Endothelial cell of umbilical vein (primary cell): ENCODE data around the gene PMIS2.

Experiments
- MYC ChIP-seq: IDR thresholded peaks from one replicate; pipeline ENCODE4 v1.6.1; 2011; ENCODE audit warnings: mild to moderate bottlenecking, low read depth, low read length
- POLR2A ChIP-seq: IDR thresholded peaks from 2 replicates; pipeline ENCODE4 v1.6.1; 2012; ENCODE audit warnings: low read depth, mild to moderate bottlenecking, control low read depth, low read length
- POLR2AphosphoS5 ChIP-seq: IDR thresholded peaks from 2 replicates; pipeline ENCODE4 v1.6.1; 2012; ENCODE audit warnings: low read depth, mild to moderate bottlenecking, control low read depth, low read length, moderate library complexity; ENCODE audit not compliant: insufficient read depth
- TF ChIP-seq, protein P1 (sequence below), 2 donors: IDR thresholded peaks; 1 replicate in 1 of 2; 2 replicates in 1 of 2; pipeline ENCODE4 v1.5.1; 2011; ENCODE audit warnings: low read length in 2 of 2, mild to moderate bottlenecking in 2 of 2, moderate library complexity in 2 of 2, control low read depth in 1 of 2, inconsistent platforms in 1 of 2, low read depth in 1 of 2; ENCODE audit not compliant: insufficient read depth in 1 of 2; ENCODE audit errors: extremely low read depth in 1 of 2
- TF ChIP-seq, protein P2 (sequence below): IDR thresholded peaks from 2 replicates; pipeline ENCODE4 v1.6.1; 2011; ENCODE audit not compliant: insufficient read depth, insufficient read length

DNA sequence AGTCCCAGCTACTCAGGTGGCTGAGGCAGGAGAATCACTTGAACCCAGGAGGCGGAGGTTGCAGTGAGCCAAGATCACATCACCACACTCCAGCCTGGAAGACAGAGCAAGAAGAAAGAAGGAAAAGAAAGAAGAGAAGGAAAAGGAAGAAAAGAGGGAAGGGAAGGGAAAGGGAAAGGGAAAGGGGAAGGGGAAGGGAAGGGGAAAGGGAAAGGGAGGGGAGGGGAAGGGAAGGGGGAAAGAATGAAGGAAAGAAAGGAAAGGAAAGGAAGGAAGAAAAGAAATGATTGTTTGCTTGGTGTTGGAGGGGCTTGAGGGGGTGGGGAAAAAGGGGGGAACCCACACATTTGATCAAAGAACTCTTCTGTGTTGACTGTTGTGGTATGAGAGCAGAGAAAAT lies 10.0 kb downstream of the PMIS2 start:
- TF ChIP-seq POLR2A = no peak
- TF ChIP-seq, protein P1, sequence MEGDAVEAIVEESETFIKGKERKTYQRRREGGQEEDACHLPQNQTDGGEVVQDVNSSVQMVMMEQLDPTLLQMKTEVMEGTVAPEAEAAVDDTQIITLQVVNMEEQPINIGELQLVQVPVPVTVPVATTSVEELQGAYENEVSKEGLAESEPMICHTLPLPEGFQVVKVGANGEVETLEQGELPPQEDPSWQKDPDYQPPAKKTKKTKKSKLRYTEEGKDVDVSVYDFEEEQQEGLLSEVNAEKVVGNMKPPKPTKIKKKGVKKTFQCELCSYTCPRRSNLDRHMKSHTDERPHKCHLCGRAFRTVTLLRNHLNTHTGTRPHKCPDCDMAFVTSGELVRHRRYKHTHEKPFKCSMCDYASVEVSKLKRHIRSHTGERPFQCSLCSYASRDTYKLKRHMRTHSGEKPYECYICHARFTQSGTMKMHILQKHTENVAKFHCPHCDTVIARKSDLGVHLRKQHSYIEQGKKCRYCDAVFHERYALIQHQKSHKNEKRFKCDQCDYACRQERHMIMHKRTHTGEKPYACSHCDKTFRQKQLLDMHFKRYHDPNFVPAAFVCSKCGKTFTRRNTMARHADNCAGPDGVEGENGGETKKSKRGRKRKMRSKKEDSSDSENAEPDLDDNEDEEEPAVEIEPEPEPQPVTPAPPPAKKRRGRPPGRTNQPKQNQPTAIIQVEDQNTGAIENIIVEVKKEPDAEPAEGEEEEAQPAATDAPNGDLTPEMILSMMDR (IDR thresholded peaks at IDR 0.05; ENCODE audit: extremely low read depth in 1 of 2, insufficient read depth in 1 of 2, low read depth in 1 of 2, low read length in 2 of 2) = no peak
- TF ChIP-seq, protein P2, sequence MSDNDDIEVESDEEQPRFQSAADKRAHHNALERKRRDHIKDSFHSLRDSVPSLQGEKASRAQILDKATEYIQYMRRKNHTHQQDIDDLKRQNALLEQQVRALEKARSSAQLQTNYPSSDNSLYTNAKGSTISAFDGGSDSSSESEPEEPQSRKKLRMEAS = no peak
- no peak for TF ChIP-seq MYC
- no peak for TF ChIP-seq POLR2AphosphoS5
